HG03432 (cell line): ENCODE data around the gene NAALADL2.
"Not testable (repeated sequence)": the region's sequence is repeated elsewhere in the genome, so short reads cannot be mapped to it uniquely, and the experiment has no call there.

ENCODE experiments used
- ATAC-seq: cut with Tn5 transposase; IDR thresholded peaks from one replicate; pipeline ENCODE4 v1.9.1; 2021; ENCODE audit warnings: mild to moderate bottlenecking, moderate library complexity; ENCODE audit not compliant: unreplicated experiment

Gene NAALADL2

GRCh38 chr3:175528693-175529092 is 669.6 kb downstream of the NAALADL2 start:
- ATAC-seq, result not testable (repeated sequence)

GRCh38 chr3:175535351-175535750 is 676.2 kb downstream of the NAALADL2 start:
- ATAC-seq, result no peak

- ATAC-seq, result no peak
Observed at GRCh38 chr3:175546115-175546514, 687.0 kb downstream of the NAALADL2 start.

GRCh38 chr3:175552929-175553328 is 693.8 kb downstream of the NAALADL2 start:
- no peak for ATAC-seq

GRCh38 chr3:175554801-175555200 is 695.7 kb downstream of the NAALADL2 start:
- ATAC-seq, result no peak

- ATAC-seq, result no peak
Observed at GRCh38 chr3:175558261-175558660, 699.1 kb downstream of the NAALADL2 start.

- ATAC-seq, result no peak
Observed at GRCh38 chr3:175564363-175564762, 705.2 kb downstream of the NAALADL2 start.

- no peak for ATAC-seq
Observed at GRCh38 chr3:175571096-175571495, 712.0 kb downstream of the NAALADL2 start.

- no peak for ATAC-seq
Observed at GRCh38 chr3:175573226-175573625, 714.1 kb downstream of the NAALADL2 start.

- ATAC-seq, result no peak
Observed at GRCh38 chr3:175580318-175580717, 721.2 kb downstream of the NAALADL2 start.

- ATAC-seq, result no peak
Observed at GRCh38 chr3:175585898-175586297, 726.8 kb downstream of the NAALADL2 start.

- no peak for ATAC-seq
Observed at GRCh38 chr3:175590745-175591144, 731.6 kb downstream of the NAALADL2 start.

GRCh38 chr3:175591375-175591774 is 732.2 kb downstream of the NAALADL2 start:
- ATAC-seq, result no peak

GRCh38 chr3:175593331-175593730 is 734.2 kb downstream of the NAALADL2 start:
- ATAC-seq, result no peak

GRCh38 chr3:175598740-175599139 is 739.6 kb downstream of the NAALADL2 start:
- ATAC-seq, result no peak

- no peak for ATAC-seq
Observed at GRCh38 chr3:175601521-175601920, 742.4 kb downstream of the NAALADL2 start.

- no peak for ATAC-seq
Observed at GRCh38 chr3:175605851-175606250, 746.7 kb downstream of the NAALADL2 start.

- ATAC-seq, result no peak
Observed at GRCh38 chr3:175606650-175607318, 747.6 kb downstream of the NAALADL2 start.

- no peak for ATAC-seq
Observed at GRCh38 chr3:175608356-175608755, 749.2 kb downstream of the NAALADL2 start.

GRCh38 chr3:175608911-175609310 is 749.8 kb downstream of the NAALADL2 start:
- ATAC-seq, result no peak

GRCh38 chr3:175612487-175613196 is 753.5 kb downstream of the NAALADL2 start:
- ATAC-seq, result no peak

- not testable (repeated sequence) for ATAC-seq
Observed at GRCh38 chr3:175614107-175614506, 755.0 kb downstream of the NAALADL2 start.
